SK-N-SH (cell line): ENCODE measurements around the gene SCT. TPM values are rescaled to one million over a fixed set of nuclear protein-coding genes. Genes with fewer than 3 reads are reported as not detected.
A peak's percentile ranks its signal among the peaks of the same experiment; 100 is the strongest.

Source experiments
- CTCF ChIA-PET: fragments of 300-600, 350-600 bp; formaldehyde crosslinking; extraction: SDS; loops from one replicate; lab custom pipeline; 2021; lab: Yijun Ruan, JAX
- POLR2A ChIA-PET: fragments of 350-600 bp; sonication (Branson Sonifier 250); formaldehyde crosslinking; extraction: SDS; loops from one replicate; lab custom pipeline; 2020; ENCODE audit warnings: antibody characterized with exemption, inconsistent platforms; lab: Yijun Ruan, JAX
- DNase-seq: peaks from one replicate; pipeline ENCODE4 v3.0.0; 2012
- H2AFZ ChIP-seq: fragments of 200-600 bp; sonication (generic); 2 replicates; pipeline ENCODE4 v1.8.1; 2016; ENCODE audit warnings: antibody characterized with exemption, mild to moderate bottlenecking, low read depth
- H3F3A ChIP-seq: fragments of 200-600 bp; sonication (generic); replicated peaks from 2 replicates; pipeline ENCODE3; 2016; ENCODE audit warnings: antibody characterized with exemption, mild to moderate bottlenecking; ENCODE audit not compliant: insufficient read depth
- H3K27ac ChIP-seq, 2 experiments: fragments of 200-500 bp in 1 of 2; fragments of 200-600 bp in 1 of 2; sonication (Bioruptor generic) in 1 of 2; sonication (generic), shearing (Covaris generic) in 1 of 2; 2 replicates each; pipeline versions ENCODE4 v1.5.1 to v1.6.1; 2014 to 2016; ENCODE audit warnings: low read depth in 2 of 2, inconsistent platforms in 1 of 2, low read length in 1 of 2, mild to moderate bottlenecking in 1 of 2, mixed read lengths in 1 of 2
- H3K27me3 ChIP-seq: fragments of 200-600 bp; sonication (generic), shearing (Covaris generic); 2 replicates; pipeline ENCODE4 v1.6.1; 2016; ENCODE audit warnings: mixed run types; ENCODE audit not compliant: insufficient read depth
- H3K36me3 ChIP-seq, 2 experiments: fragments of 200-500 bp in 1 of 2; fragments of 200-600 bp in 1 of 2; sonication (Bioruptor generic) in 1 of 2; sonication (generic) in 1 of 2; replicated peaks in 1 of 2; 2 replicates each; pipeline versions ENCODE3 to v1.5.1; 2014 to 2016; ENCODE audit warnings: low read length in 1 of 2, mild to moderate bottlenecking in 1 of 2; ENCODE audit not compliant: insufficient read depth in 2 of 2, control insufficient read depth in 1 of 2
- H3K4me1 ChIP-seq, 2 experiments: fragments of 200-500 bp in 1 of 2; fragments of 200-600 bp in 1 of 2; sonication (Bioruptor generic) in 1 of 2; sonication (generic), shearing (Covaris generic) in 1 of 2; 2 replicates each; pipeline versions ENCODE4 v1.5.1 to v1.6.1; 2014 to 2016; ENCODE audit warnings: low read depth in 1 of 2, low read length in 1 of 2, mixed run types in 1 of 2; ENCODE audit not compliant: insufficient read depth in 2 of 2, control insufficient read depth in 1 of 2
- H3K4me2 ChIP-seq: fragments of 200-600 bp; sonication (generic), shearing (Covaris generic); 2 replicates; pipeline ENCODE4 v1.6.1; 2017; ENCODE audit warnings: mixed run types
- H3K4me3 ChIP-seq, 2 experiments: fragments of 200-500 bp in 1 of 2; fragments of 200-600 bp in 1 of 2; sonication (Bioruptor generic) in 1 of 2; sonication (generic), shearing (Covaris generic) in 1 of 2; 2 replicates each; pipeline versions ENCODE4 v1.5.1 to v1.8.1; 2014 to 2016; ENCODE audit warnings: low read depth in 2 of 2, inconsistent platforms in 1 of 2, low read length in 1 of 2, mild to moderate bottlenecking in 1 of 2, mixed read lengths in 1 of 2, moderate library complexity in 1 of 2
- H3K79me2 ChIP-seq: fragments of 200-600 bp; sonication (generic); 2 replicates; pipeline ENCODE4 v1.8.1; 2017; ENCODE audit warnings: mild to moderate bottlenecking; ENCODE audit not compliant: insufficient read depth
- H3K9ac ChIP-seq: fragments of 200-600 bp; sonication (generic); 2 replicates; pipeline ENCODE4 v1.6.1; 2017; ENCODE audit warnings: mixed run types
- H3K9me2 ChIP-seq: fragments of 200-600 bp; sonication (generic); 2 replicates; pipeline ENCODE4 v1.6.1; 2017; ENCODE audit warnings: mixed run types
- H3K9me3 ChIP-seq: fragments of 200-600 bp; sonication (generic); 2 replicates; pipeline ENCODE4 v1.6.1; 2017; ENCODE audit warnings: mixed run types, mild to moderate bottlenecking, moderate library complexity
- H4K20me1 ChIP-seq: fragments of 200-600 bp; sonication (generic); 2 replicates; pipeline ENCODE4 v1.6.1; 2017; ENCODE audit warnings: mild to moderate bottlenecking, mixed run types; ENCODE audit not compliant: insufficient read depth
- CHD2 ChIP-seq: fragments of 150-350 bp; IDR thresholded peaks from 2 replicates; pipeline ENCODE4 v1.6.1; 2018; ENCODE audit warnings: low read length; ENCODE audit not compliant: partially characterized antibody
- CTCF ChIP-seq: fragments of 200-600 bp; sonication (generic); IDR thresholded peaks from 2 replicates; pipeline ENCODE4 v1.6.1; 2017; ENCODE audit warnings: antibody characterized with exemption, mild to moderate bottlenecking, moderate library complexity
- ELF1 ChIP-seq: IDR thresholded peaks from 2 replicates; pipeline ENCODE4 v1.4.0; 2012
- EP300 ChIP-seq, 2 experiments: IDR thresholded peaks; 2 replicates each; pipeline versions ENCODE4 v1.4.0 to v1.6.1; 2012; ENCODE audit warnings: borderline replicate concordance in 1 of 2, low read depth in 1 of 2, low read length in 1 of 2
- FOSL2 ChIP-seq: IDR thresholded peaks from 2 replicates; pipeline ENCODE4 v1.4.0; 2012; ENCODE audit warnings: low read depth, mild to moderate bottlenecking, moderate library complexity, borderline replicate concordance
- GABPA ChIP-seq: IDR thresholded peaks from 2 replicates; pipeline ENCODE4 v1.4.0; 2012; ENCODE audit warnings: low read depth, mild to moderate bottlenecking
- JUND ChIP-seq: IDR thresholded peaks from 2 replicates; pipeline ENCODE4 v1.4.0; 2012
- MAX ChIP-seq: IDR thresholded peaks from 2 replicates; pipeline ENCODE4 v1.4.0; 2012; ENCODE audit warnings: low read depth
- MXI1 ChIP-seq: IDR thresholded peaks from 2 replicates; pipeline ENCODE4 v1.6.1; 2012; ENCODE audit warnings: mild to moderate bottlenecking, low read depth, low read length, improper control_type of control experiment
- NRF1 ChIP-seq: IDR thresholded peaks from 2 replicates; pipeline ENCODE4 v1.6.1; 2012; ENCODE audit warnings: low read depth, mild to moderate bottlenecking, low read length
- POLR2AphosphoS5 ChIP-seq: IDR thresholded peaks from 2 replicates; pipeline ENCODE4 v1.6.1; 2012; ENCODE audit warnings: low read depth, low read length
- RCOR1 ChIP-seq: fragments of 150-350 bp; IDR thresholded peaks from 2 replicates; pipeline ENCODE4 v1.6.1; 2017; ENCODE audit warnings: antibody characterized with exemption, low read length
- REST ChIP-seq: IDR thresholded peaks from 2 replicates; pipeline ENCODE4 v1.6.1; 2012; ENCODE audit warnings: mild to moderate bottlenecking, low read depth, low read length, moderate library complexity
- SIN3A ChIP-seq: IDR thresholded peaks from 2 replicates; pipeline ENCODE4 v1.6.1; 2012; ENCODE audit warnings: low read depth, mild to moderate bottlenecking, low read length, moderate library complexity, borderline replicate concordance
- TAF1 ChIP-seq: IDR thresholded peaks from 2 replicates; pipeline ENCODE4 v1.6.1; 2012; ENCODE audit warnings: low read depth, mild to moderate bottlenecking, low read length, moderate library complexity, borderline replicate concordance
- TEAD4 ChIP-seq: IDR thresholded peaks from 2 replicates; pipeline ENCODE4 v1.4.0; 2012; ENCODE audit warnings: mild to moderate bottlenecking, borderline replicate concordance; ENCODE audit not compliant: insufficient read depth
- YY1 ChIP-seq: IDR thresholded peaks from 2 replicates; pipeline ENCODE4 v1.4.0; 2012; ENCODE audit warnings: low read depth, mild to moderate bottlenecking
- WGBS: methylation state at CpG from one replicate; pipeline ENCODE4 v1.1.6; 2017; ENCODE audit warnings: low lambda C conversion rate; 5-methylcytosine and 5-hydroxymethylcytosine counted together
- polyA plus RNA-seq, 3 experiments: library from polyadenylated mRNA; depleted of rRNA; stranded (reverse); fragments of >200 nt; gene quantifications; 2 replicates each; pipeline ENCODE4 v1.2.3, GENCODE V29; 2012

Gene SCT
- polyA plus RNA-seq, 1 of the 3 experiments (the other 2 are of a cell fraction) = not detected

- H3K9me2 ChIP-seq = no peaks in the 10 kb centered on the region
- peak overlapping the region; percentile 0 to 76; a peak in 2 of 4 replicates for H3K27ac ChIP-seq
- H3K9me3 ChIP-seq = no peaks in the 10 kb centered on the region
- TF ChIP-seq CTCF (no peak), FOSL2 (no peak)
- TF ChIP-seq, all 33 proteins: peak for 0
- peaks cover 8% of the 10 kb centered on the region; the same call in 1 of the 2 replicates for H3K79me2 ChIP-seq
- WGBS = 87% methylated on average over 34 of the region's 39 CpGs
- H3K4me2 ChIP-seq = peak overlapping the region; percentile 96; the same call in 1 of the 2 replicates
- no peaks in the 10 kb centered on the region for H3K27me3 ChIP-seq
- no peaks in the 10 kb centered on the region for H3F3A ChIP-seq
- peaks cover 0 to 14% of the 10 kb centered on the region in 2 experiments; a peak in 1 of 4 replicates for H3K4me1 ChIP-seq
- POLR2A ChIA-PET = no interaction called here
- peak overlapping the region; percentile 77; the same call in 1 of the 2 replicates for H3K9ac ChIP-seq
- CTCF ChIA-PET = interaction anchor here (0.6 kb wide), 1 partner anchor 19 kb away, joined by 3 read pairs; no protein-coding TSS in a partner anchor
- H3K36me3 ChIP-seq = peaks cover 7 to 22% of the 10 kb centered on the region in 2 experiments
- DNase-seq = no peak
- peaks cover 31% of the 10 kb centered on the region for H4K20me1 ChIP-seq
- H2AFZ ChIP-seq = no peak overlapping the region
- peak overlapping the region; percentile 56 to 77; a peak in 1 of 4 replicates for H3K4me3 ChIP-seq
Measured at GRCh38 chr11:616320-617198, 10.4 kb downstream of the SCT start.

DNA sequence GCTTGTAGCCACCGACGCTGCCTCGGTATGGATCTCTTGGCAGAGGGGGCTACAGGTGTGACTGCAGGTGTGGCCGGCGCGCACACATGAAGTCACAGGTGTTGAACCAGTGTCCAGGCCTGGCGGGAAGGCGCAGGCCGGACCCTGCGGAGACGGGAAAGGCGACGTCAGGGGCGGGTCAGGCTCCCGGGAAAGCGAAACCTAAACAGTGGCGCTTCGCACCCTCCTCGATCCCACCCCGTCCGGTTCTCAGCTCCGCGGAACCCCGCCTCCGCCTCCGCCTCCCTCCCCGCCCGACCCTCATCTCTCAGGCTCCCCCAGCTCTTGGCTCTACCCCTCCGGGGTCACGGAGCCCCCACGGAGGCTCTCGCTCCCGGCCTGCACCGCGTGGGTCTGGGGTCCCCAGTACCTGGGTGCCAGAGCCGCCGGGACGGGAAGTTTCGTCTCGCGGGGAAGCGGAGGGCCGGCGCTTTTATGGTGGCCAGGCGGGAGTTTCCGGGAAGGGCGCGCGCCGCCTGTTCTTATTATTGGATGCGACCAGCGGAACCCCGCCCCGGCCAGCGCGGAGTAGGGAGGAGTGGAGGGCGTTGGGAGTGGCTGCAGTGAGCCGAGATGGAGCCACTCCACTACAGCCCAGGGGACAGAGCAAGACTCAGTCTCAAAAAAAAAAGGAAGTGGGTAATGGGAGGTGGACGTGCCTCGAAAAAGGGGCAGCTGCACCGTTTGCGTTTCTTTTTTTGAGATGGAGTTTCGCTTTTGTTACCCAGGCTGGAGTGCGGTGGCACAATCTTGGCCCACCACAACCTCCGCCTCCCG, 11.3 kb downstream of the SCT start, which contains the start of gene IRF7:
TSS of gene IRF7 (minus strand) at position 447 of the 816 bp plus-strand sequence. CDS start 586 bp downstream, outside the sequence.
- H3K4me2 ChIP-seq = peak within 1 kb of the TSS; percentile 96
- H3K4me3 ChIP-seq = peak within 1 kb of the TSS; percentile 56 to 77
- ChIA-PET POLR2A (interaction anchor here (0.7 kb wide), 1 partner anchor 9 kb away, joined by 3 read pairs; no protein-coding TSS in a partner anchor), CTCF (interaction anchor here (0.6 kb wide), 1 partner anchor 20 kb away, joined by 3 read pairs; no protein-coding TSS in a partner anchor)
- H3K4me1 ChIP-seq = peaks cover 0 to 14% of the 10 kb centered on the region in 2 experiments; a peak in 1 of 4 replicates
- H3K9me3 ChIP-seq = no peaks in the 10 kb centered on the region
- H4K20me1 ChIP-seq = peaks cover 31% of the 10 kb centered on the region
- TF ChIP-seq POLR2AphosphoS5 (peak; percentile 96), REST (no peak), MXI1 (peak; percentile 46; the same call in 1 of the 2 replicates), CHD2 (peak; percentile 52), SIN3A (no peak), RCOR1 (0 out of 2 replicates have a peak, but pooled peaks have one; percentile 12), EP300 (IDR thresholded peaks at IDR 0.05; ENCODE audit: borderline replicate concordance in 1 of 2, low read depth in 1 of 2, low read length in 1 of 2) (no peak), ELF1 (peak; percentile 60), TEAD4 (no peak), NRF1 (no peak), YY1 (peak; percentile 65), JUND (no peak), TAF1 (peak; percentile 51; the same call in 1 of the 2 replicates), GABPA (peak; percentile 80), MAX (no peak; the same call in 1 of the 2 replicates)
- no peaks in the 10 kb centered on the region for H3K27me3 ChIP-seq
- no peaks in the 10 kb centered on the region for H3K9me2 ChIP-seq
- H3F3A ChIP-seq = peaks cover 4% of the 10 kb centered on the region
- peak; percentile 96 for DNase-seq
- H3K79me2 ChIP-seq = peaks cover 8% of the 10 kb centered on the region; the same call in 1 of the 2 replicates
- peak within 1 kb of the TSS; percentile 77 for H3K9ac ChIP-seq
- peaks cover 12 to 30% of the 10 kb centered on the region in 2 experiments for H3K36me3 ChIP-seq
- peak within 1 kb of the TSS; percentile 76 to 84 for H3K27ac ChIP-seq
- 9% methylated on average over 49 of the region's 66 CpGs for WGBS
- H2AFZ ChIP-seq = peak within 1 kb of the TSS; percentile 73
